Lower lobe of right lung (tissue), 2 donors: ENCODE results near the gene NCOA7. TPM values are rescaled to one million over a fixed set of nuclear protein-coding genes. Genes with fewer than 3 reads are reported as not detected.

Source experiments
- ATAC-seq, 2 donors: fragments of 200-7000 bp; cut with Tn5 transposase; one replicate each; pipeline ENCODE4 v1.9.1; 2020 to 2022; ENCODE audit warnings: mild to moderate bottlenecking in 2 of 2, moderate library complexity in 2 of 2
- DNase-seq: peaks from one replicate; pipeline ENCODE4 v3.0.0-alpha.2; 2020
- H3K27ac ChIP-seq: fragments of 200-600 bp; one replicate; pipeline ENCODE4 v1.8.0; 2022
- H3K27me3 ChIP-seq: fragments of 200-600 bp; one replicate; pipeline ENCODE4 v1.8.0; 2022; ENCODE audit warnings: low read depth
- H3K36me3 ChIP-seq: fragments of 200-600 bp; one replicate; pipeline ENCODE4 v1.8.0; 2022; ENCODE audit warnings: mild to moderate bottlenecking
- H3K4me1 ChIP-seq: fragments of 200-600 bp; one replicate; pipeline ENCODE4 v1.8.0; 2022
- H3K4me3 ChIP-seq: fragments of 200-600 bp; one replicate; pipeline ENCODE4 v1.8.0; 2022; ENCODE audit warnings: mild to moderate bottlenecking
- H3K9me3 ChIP-seq: fragments of 200-600 bp; one replicate; pipeline ENCODE4 v1.8.0; 2022
- intact Hi-C: fragments of 100-400 bp; cut with DNase I; formaldehyde crosslinking; loops from one replicate; pipeline ENCODE4 v1.11.0; 2022
- total RNA-seq: library from RNA; stranded (reverse); fragmentation: NEBNext Ultra II Directional; extraction: Animal tissue kit (Norgen Biotek cat#: 25700); gene quantifications from one replicate; pipeline ENCODE4 v1.2.1, GENCODE V29; 2021
- TF ChIP-seq, protein P1 (sequence below): fragments of 200-600 bp; IDR thresholded peaks from one replicate; pipeline ENCODE4 v1.8.0; 2022; ENCODE audit warnings: antibody characterized with exemption, mild to moderate bottlenecking
- donor health status: DM: no; HTN: yes; CAD: no; lungs with severe emphysema.

NCOA7 gene
- total RNA-seq, 1 donor from 2014 or later = 64.4 TPM

DNA sequence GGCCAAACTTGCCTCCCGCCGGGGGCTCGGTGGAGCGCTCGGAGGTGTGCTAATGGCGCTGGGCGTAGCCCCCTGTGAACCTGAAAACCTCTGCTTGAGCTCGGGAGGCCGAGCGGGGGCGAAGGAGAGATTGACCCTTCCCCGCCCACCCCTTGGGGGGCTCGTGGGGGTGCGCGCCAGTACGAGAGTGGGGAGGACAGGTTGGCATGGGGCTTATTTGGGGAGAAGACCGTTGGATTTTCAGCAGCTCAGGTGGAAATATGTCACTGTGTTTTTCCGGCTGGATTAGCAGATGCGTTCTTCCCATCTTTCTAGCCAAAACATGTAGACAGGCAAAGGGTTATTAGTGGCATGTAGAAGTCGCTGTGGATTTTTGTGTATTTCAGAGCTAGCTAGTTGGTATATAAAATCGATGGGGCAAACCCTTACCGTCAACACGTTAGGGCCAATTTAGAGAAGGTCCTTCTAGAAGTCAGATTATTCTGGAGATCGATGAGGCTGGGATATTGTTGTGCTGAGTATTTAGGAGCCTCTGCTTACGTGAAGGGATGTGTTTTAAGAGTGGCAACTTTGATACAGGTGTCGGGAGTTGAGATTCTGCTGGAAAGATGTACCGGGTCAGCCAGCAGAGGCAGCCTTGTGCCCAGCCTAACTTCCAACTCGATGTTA lies 525 bp downstream of the NCOA7 start:
- Histone ChIP-seq H3K9me3 (no peaks in the 10 kb centered on the region), H3K4me1 (peaks cover 54% of the 10 kb centered on the region)
- peak; percentile 57 for DNase-seq

GRCh38 chr6:125791820-125792165 lies 1.0 kb downstream of the NCOA7 start:
- peak overlapping the region; percentile 94 for H3K4me3 ChIP-seq
- TF ChIP-seq, protein P1, sequence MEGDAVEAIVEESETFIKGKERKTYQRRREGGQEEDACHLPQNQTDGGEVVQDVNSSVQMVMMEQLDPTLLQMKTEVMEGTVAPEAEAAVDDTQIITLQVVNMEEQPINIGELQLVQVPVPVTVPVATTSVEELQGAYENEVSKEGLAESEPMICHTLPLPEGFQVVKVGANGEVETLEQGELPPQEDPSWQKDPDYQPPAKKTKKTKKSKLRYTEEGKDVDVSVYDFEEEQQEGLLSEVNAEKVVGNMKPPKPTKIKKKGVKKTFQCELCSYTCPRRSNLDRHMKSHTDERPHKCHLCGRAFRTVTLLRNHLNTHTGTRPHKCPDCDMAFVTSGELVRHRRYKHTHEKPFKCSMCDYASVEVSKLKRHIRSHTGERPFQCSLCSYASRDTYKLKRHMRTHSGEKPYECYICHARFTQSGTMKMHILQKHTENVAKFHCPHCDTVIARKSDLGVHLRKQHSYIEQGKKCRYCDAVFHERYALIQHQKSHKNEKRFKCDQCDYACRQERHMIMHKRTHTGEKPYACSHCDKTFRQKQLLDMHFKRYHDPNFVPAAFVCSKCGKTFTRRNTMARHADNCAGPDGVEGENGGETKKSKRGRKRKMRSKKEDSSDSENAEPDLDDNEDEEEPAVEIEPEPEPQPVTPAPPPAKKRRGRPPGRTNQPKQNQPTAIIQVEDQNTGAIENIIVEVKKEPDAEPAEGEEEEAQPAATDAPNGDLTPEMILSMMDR = no peak
- H3K36me3 ChIP-seq = no peaks in the 10 kb centered on the region
- no peak for ATAC-seq
- H3K27ac ChIP-seq = peak overlapping the region; percentile 97
- no peaks in the 10 kb centered on the region for H3K9me3 ChIP-seq
- no peak for DNase-seq
- no peaks in the 10 kb centered on the region for H3K27me3 ChIP-seq
- intact Hi-C loops = no loop called here
- peaks cover 54% of the 10 kb centered on the region for H3K4me1 ChIP-seq

More for the DNA sequence above, 525 bp downstream of the NCOA7 start:
- ATAC-seq = peak; percentile 62 to 71
- intact Hi-C loops = no loop called here
- H3K4me3 ChIP-seq = peak overlapping the region; percentile 94
- H3K27me3 ChIP-seq = no peaks in the 10 kb centered on the region
- H3K27ac ChIP-seq = peak overlapping the region; percentile 97
- no peaks in the 10 kb centered on the region for H3K36me3 ChIP-seq
- TF ChIP-seq, protein P1 = peak; percentile 48

DNA sequence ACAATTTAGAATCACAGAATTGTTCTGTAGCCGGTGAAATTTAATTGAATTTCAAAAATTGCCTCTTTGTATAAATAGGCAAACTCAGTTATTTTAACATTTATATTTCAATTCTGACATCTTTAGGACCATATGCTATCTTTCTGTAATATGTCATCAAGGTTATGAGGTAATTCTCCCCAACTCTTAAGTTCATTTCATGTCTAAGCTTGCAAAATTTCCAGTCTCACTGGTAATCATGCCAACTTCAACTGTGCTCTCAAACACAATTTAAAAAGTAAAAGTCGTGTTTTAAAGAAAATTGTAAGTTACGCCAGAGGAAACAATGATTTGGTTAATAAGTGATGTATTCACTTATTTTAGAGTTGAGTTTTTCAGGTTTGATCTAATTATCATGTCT lies 1.4 kb downstream of the NCOA7 start:
- H3K27ac ChIP-seq = no peak overlapping the region
- H3K4me1 ChIP-seq = peaks cover 54% of the 10 kb centered on the region
- TF ChIP-seq, protein P1 = no peak
- H3K4me3 ChIP-seq = peak overlapping the region; percentile 94
- H3K9me3 ChIP-seq = no peaks in the 10 kb centered on the region
- ATAC-seq (no peak), DNase-seq (no peak)
- H3K36me3 ChIP-seq = no peaks in the 10 kb centered on the region
- no peaks in the 10 kb centered on the region for H3K27me3 ChIP-seq
- intact Hi-C loops = no loop called here

DNA sequence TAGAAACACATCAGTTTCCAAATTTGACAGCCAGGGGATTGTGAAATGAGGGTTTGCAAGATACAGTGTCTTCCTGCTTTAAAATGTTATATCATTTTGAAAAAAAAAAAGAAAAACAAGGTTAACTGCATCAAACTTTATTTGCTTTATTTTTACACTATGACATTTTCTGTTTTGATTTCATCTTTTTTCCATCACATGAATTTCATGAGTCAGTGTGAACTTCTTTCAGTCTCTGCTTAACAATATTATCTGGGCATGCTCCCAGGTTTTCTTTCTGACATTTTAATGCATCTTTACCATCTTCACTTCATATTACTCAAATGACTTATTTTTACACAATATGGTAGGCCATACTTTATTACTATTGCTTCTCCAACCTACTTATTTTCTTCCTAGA lies 1.9 kb downstream of the NCOA7 start:
- ATAC-seq = no peak
- TF ChIP-seq, protein P1 = no peak
- no peaks in the 10 kb centered on the region for H3K36me3 ChIP-seq
- no peak overlapping the region for H3K27ac ChIP-seq
- intact Hi-C loops = no loop called here
- H3K27me3 ChIP-seq = no peaks in the 10 kb centered on the region
- DNase-seq = no peak
- no peak overlapping the region for H3K4me3 ChIP-seq
- H3K4me1 ChIP-seq = peaks cover 56% of the 10 kb centered on the region
- no peaks in the 10 kb centered on the region for H3K9me3 ChIP-seq

DNA sequence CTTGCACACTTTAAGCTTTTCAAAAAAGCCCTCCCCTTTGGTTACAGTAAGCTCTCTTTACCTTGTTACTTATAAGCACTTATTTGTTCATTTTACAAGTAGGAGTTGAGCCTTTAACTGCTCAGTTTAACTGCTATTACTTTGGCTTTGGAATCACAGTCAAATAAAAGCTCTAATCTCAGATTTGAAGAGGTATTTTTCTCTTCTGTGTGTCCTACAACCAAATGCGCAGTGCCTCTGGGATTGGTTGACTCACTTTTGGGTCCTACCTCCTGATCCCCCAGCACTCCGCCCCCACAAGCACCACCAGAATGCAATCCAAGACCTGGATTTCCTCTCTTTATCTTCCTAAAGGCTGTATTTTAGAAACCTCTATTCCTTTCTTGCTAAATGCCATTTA lies 2.5 kb downstream of the NCOA7 start:
- Histone ChIP-seq H3K27me3 (no peaks in the 10 kb centered on the region), H3K4me1 (peaks cover 62% of the 10 kb centered on the region), H3K9me3 (no peaks in the 10 kb centered on the region), H3K4me3 (no peak overlapping the region), H3K36me3 (no peaks in the 10 kb centered on the region), H3K27ac (no peak overlapping the region)
- TF ChIP-seq, protein P1 = no peak
- no peak for ATAC-seq
- no peak for DNase-seq
- intact Hi-C loops = no loop called here
